AG10803 (cell line): ENCODE data around the gene ASZ1.
"Not testable (repeated sequence)": the region's sequence is repeated elsewhere in the genome, so short reads cannot be mapped to it uniquely, and the experiment has no call there.

Experiments
- DNase-seq: peaks from one replicate; pipeline ENCODE4 v3.0.0; 2010; ENCODE audit warnings: low read depth
- H3K4me3 ChIP-seq: 2 replicates; pipeline ENCODE4 v1.5.1; 2011; ENCODE audit warnings: mild to moderate bottlenecking, low read length, control low read depth
- TF ChIP-seq, protein P1 (sequence below): conservative IDR thresholded peaks from 2 replicates; pipeline ENCODE4 v1.5.1; 2011; ENCODE audit warnings: mild to moderate bottlenecking, low read length, control low read depth, inconsistent platforms

ASZ1 gene

DNA sequence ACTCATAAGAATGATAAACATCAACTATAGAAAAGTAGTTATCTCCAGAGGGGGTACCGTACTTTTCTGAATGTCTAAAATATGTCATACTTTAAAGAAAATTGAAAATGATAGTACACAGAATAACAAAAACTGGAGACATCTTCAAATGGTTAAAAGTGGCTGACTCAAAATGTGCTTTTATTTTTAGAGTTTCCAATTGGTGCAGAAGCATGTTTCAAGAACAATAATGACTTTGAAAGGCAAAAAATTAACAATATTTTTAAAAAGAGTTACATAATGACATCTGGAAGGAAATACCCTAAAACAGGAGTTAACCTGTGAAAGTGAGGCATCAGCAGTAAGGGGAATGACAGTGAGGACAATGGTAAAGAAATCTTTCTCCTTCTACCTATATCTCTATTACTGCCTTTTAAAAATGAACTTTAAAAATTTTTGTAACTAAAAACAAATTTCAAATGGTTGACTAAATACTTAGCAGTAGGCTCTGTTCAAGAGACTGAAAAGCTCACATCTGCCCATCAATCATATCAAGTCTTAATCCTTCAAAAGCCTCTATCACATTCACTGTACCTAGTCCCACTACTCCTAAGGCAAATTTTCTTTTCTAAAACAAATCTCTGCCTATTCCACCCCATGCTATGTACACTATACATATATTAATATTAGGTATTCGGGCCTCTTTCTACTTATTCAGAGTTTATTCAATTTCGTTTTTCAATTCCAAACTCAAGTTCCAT lies 3.0 kb downstream of the ASZ1 start:
- TF ChIP-seq, protein P1, sequence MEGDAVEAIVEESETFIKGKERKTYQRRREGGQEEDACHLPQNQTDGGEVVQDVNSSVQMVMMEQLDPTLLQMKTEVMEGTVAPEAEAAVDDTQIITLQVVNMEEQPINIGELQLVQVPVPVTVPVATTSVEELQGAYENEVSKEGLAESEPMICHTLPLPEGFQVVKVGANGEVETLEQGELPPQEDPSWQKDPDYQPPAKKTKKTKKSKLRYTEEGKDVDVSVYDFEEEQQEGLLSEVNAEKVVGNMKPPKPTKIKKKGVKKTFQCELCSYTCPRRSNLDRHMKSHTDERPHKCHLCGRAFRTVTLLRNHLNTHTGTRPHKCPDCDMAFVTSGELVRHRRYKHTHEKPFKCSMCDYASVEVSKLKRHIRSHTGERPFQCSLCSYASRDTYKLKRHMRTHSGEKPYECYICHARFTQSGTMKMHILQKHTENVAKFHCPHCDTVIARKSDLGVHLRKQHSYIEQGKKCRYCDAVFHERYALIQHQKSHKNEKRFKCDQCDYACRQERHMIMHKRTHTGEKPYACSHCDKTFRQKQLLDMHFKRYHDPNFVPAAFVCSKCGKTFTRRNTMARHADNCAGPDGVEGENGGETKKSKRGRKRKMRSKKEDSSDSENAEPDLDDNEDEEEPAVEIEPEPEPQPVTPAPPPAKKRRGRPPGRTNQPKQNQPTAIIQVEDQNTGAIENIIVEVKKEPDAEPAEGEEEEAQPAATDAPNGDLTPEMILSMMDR: no peak
- DNase-seq: no peak
- no peak overlapping the region for H3K4me3 ChIP-seq

DNA sequence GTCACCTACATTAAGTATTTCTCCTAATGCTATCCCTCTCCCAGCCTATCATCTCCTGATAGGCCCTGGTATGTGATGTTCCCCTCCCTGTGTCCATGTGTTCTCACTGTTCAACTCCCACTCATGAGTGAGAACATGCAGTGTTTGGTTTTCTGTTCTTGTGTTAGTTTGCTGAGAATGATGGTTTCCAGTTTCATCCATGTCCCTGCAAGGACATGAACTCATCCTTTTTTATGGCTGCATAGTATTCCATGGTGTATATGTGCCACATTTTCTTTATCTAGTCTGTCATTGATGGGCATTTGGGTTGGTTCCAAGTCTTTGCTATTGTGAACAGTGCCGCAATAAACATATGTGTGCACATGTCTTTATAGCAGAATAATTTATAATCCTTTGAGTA lies 12.7 kb downstream of the ASZ1 start:
- not testable (repeated sequence) for H3K4me3 ChIP-seq, DNase-seq

DNA sequence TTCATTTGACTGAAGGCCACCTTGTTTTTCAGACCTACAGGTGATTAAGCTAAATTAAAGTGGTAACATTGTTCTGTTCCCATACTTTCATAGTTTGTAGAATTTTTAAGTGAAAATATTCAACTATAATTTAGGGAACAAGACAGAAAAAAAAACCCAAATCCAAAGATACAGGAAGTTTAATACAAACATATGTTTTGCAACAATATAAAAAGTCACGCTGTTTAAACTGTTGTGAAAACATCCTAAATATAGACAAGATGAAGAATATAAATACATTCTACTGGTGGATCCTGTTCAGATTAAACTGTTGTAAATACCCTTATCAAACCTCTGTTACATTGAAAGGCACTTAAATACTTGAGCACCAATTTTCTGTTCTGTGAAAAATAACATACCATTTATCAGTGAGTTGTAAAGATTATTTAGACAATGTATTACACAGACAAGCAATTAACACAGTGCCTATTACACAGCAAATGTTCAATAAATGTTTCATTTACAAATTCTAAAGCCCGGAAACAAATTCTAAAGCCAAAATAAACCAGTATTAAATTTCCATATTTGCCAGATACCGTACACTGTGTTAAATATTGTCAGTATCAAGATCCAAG lies 14.2 kb downstream of the ASZ1 start:
- no peak overlapping the region for H3K4me3 ChIP-seq
- TF ChIP-seq, protein P1: no peak
- no peak for DNase-seq

DNA sequence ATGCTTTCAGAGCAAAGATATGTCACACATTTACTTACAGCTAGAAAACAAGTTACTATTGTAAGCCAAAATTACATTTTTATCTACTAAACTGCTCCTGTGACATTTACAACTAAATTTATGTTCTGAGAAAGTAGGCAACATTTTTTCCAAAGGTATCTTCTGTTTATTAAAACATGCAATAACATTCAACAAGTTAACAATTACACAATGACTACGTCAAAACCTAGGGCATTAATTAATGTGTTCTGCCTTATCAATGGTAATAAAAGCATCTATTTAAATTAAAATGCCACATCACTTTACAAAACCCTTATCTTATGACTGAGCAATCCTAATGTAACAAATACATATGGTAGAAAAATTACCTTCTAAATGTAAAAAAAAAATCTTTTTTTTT lies 14.9 kb downstream of the ASZ1 start:
- TF ChIP-seq, protein P1: no peak
- no peak overlapping the region for H3K4me3 ChIP-seq
- DNase-seq: no peak

DNA sequence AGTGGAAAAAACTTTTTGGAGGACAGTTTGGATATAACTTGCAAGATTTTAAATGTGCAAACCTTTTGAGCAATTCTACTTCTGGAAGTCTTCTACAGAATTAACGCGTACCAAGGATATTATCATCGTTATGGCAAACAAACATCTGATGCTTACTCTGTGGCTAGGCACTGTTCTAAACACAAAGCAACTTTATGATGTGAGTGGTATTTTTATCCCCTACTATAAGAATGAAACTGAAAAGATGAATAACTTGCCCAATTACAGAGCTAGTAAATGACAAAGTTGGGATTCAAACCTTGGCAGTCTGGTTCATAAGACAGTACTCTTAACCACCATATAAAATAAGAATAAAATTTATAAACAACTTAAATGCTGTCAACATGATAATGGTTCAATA lies 15.8 kb downstream of the ASZ1 start:
- TF ChIP-seq, protein P1: no peak
- no peak overlapping the region for H3K4me3 ChIP-seq
- no peak for DNase-seq

DNA sequence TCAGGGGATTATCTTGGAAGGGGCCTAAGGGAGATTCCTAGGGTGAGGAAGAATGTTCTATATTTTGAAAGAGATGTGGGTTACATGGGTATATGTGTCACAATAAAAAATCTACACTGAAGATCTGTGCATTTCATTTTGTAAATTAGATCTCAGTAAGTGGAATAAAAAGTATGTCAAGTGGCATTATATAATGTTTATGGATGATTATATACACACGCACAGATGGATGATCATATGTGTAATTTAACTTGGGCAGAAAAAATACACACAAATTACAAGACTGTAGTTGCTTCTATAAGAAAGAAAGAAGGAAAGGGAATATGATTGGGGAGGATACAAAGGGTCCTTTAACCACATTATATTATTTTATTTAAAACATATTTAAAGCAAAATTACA lies 18.5 kb downstream of the ASZ1 start:
- DNase-seq: no peak
- no peak overlapping the region for H3K4me3 ChIP-seq
- TF ChIP-seq, protein P1: no peak

DNA sequence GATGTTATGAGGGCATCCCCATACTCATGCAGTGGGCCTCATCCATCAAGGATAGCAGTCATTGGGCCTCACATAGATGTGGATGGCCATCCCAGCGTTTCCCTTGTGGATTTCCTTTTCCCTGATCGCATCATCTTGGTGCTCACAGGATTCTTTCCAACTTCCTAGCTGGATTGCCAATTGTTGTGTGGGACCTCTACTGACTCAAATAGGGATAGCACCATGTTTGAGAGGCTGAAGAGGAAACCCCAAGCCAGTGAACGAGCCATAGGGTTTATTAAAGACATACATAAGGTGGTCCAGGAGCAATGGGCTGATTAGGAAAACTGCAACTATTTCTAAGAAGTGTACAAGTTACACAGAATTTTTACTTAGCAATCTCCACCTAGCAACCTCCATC lies 21.8 kb downstream of the ASZ1 start:
- DNase-seq: no peak
- no peak overlapping the region for H3K4me3 ChIP-seq
- TF ChIP-seq, protein P1: peak; percentile 10; the same call in 1 of the 2 replicates
